Measurements from ENCODE around the gene FGF1.

FGF1 gene

GRCh38 chr5:142722146-142722545 is 36.3 kb upstream of the FGF1 start:
- DNase-seq (ENCODE audit: low read depth), result no peak
- no peak overlapping the region for H3K4me3 ChIP-seq (ENCODE audit: low read depth, low read length)
- no peak for TF ChIP-seq CTCF (IDR thresholded peaks at IDR 0.05; ENCODE audit: control insufficient read depth, extremely low read depth, insufficient read depth)

DNA sequence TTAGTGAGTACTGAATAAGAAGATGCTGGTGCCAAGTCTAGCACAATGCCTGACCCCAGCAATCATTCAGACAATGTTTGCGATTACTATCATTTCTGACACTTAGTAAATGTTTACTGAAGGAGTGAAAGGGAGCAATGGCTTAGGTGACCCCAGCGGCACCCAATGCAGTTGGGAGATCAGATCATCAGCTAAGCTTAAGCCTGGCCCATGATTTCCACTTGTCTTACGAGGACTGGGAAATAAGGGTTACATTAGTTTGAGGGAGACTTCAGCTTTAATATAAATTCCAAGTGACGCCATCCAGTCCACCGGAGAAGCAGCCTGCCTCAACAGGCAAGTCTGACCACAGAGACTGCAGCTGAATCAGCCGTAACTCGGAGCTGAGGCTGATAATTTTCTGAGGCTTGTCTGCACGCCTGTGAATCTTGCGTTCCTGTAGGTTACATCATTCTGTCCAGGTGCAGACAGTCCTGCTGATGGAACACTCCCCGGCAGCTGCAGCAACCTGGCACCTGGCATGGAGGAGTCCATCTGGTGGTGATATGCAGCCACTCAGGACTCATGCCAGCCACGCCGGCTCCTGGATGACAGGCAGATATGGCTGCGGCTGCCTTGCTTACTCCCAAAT is 34.9 kb upstream of the FGF1 start:
- H3K4me3 ChIP-seq (ENCODE audit: low read depth, low read length), result no peak overlapping the region
- DNase-seq (ENCODE audit: low read depth), result peak; percentile 55
- peak; percentile 29; the same call in 1 of the 2 replicates for TF ChIP-seq CTCF (IDR thresholded peaks at IDR 0.05; ENCODE audit: control insufficient read depth, extremely low read depth, insufficient read depth)

DNA sequence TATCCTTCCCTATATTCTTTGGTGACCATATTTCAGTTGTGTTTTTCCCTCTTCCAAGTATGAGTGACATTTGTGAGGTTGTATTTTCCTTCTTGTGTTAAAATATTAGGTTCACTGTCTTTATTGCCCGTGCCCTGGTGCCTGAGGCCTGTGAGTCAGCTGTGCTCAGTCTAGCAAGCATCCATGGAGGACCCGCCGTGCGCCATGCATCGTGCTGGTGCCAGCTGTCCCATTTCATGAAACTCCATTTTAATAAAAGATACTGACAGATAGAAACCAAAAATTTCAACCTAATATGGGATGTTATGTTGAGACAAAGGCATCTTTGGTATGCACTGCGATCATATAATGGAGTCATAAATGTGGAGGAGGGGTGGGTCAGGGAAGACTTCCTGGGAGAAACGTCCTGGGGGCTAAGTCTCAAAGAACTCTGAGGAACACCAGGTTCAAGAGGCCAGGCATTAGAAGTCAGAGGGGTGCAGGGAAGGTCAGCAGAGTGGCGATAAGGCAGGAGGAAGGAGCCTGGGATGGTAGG is 34.0 kb upstream of the FGF1 start:
- no peak for TF ChIP-seq CTCF (IDR thresholded peaks at IDR 0.05; ENCODE audit: control insufficient read depth, extremely low read depth, insufficient read depth)
- no peak overlapping the region for H3K4me3 ChIP-seq (ENCODE audit: low read depth, low read length)
- no peak for DNase-seq (ENCODE audit: low read depth)

DNA sequence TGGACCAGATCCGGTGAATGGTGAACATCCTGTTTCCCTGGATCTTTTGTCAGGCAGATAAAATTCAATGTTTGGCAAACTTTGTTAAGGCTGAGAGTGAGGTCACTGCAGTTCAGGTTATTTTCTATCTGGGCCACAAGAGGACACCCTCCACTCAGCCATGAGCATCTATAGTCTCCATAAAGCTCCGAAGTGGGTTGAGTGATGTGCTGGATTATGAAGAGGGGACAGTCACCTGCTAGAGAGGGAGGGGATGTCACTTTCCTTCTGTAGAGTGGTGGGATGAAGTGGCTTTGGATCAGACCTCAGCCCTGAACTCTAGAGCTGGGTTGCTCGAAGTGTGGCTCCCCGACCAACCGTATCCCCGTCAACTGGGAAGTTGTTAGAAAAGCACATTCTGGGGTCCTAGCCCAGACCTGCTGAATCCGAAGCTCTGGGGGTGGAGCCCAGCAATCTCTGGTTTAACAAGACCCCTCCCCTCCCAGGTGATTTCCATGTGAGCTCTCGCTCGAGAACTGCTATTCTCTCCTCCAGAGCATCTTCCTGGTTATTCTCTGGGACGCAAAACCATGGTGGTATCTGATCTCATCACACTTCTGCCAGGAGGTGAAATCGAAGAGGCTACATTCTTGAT is 31.8 kb upstream of the FGF1 start:
- no peak for DNase-seq (ENCODE audit: low read depth)
- no peak overlapping the region for H3K4me3 ChIP-seq (ENCODE audit: low read depth, low read length)
- TF ChIP-seq CTCF (IDR thresholded peaks at IDR 0.05; ENCODE audit: control insufficient read depth, extremely low read depth, insufficient read depth), result peak; percentile 91

DNA sequence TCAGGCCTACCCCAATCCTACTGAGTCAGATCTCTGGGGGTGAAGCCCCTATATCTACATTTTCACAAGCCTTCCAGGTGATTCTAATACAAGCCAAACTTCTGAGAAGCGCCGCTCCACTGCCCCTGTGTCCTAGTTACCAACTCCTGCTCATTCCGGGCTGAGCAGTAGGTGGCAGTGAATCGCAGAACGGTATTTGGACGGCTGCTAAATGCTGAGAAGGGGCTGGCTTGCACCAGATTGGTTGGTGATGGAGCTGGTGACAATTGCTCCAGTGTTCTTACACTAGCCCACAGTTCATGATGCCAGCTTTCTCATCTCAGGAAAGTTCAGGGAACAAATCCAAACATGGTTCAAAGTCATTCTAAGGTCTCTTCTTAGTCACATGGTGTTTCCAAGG is 31.1 kb upstream of the FGF1 start:
- DNase-seq (ENCODE audit: low read depth), result no peak
- H3K4me3 ChIP-seq (ENCODE audit: low read depth, low read length), result no peak overlapping the region
- TF ChIP-seq CTCF (IDR thresholded peaks at IDR 0.05; ENCODE audit: control insufficient read depth, extremely low read depth, insufficient read depth), result peak; percentile 80

DNA sequence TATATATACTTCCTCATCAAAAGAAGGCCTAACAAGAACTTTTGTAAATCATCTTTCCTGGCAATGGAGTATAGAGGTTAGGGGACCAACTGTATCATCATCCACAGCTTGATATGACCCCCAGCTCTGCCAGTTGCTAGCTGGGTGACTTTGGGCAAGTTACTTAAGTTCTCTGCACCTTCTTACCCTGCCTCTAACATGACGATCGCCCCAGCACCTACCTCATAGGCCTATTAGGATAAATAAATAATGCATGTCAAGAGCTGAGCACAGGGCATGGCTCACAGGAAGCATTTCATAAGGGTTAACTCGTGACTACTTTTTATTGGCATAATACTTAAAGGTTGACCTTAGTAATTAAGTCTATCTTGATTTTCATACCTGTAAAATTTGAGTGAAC is 29.4 kb upstream of the FGF1 start:
- H3K4me3 ChIP-seq (ENCODE audit: low read depth, low read length), result no peak overlapping the region
- no peak for DNase-seq (ENCODE audit: low read depth)
- TF ChIP-seq CTCF (IDR thresholded peaks at IDR 0.05; ENCODE audit: control insufficient read depth, extremely low read depth, insufficient read depth), result no peak
